NCI-H1417 (cell line): Measurements from ENCODE around the gene FBP1.
"Not testable (repeated sequence)": the region's sequence is repeated elsewhere in the genome, so short reads cannot be mapped to it uniquely, and the experiment has no call there.

Experiments used
- DNase-seq, 3 experiments: peaks; one replicate each; lab custom pipeline; 2025; lab: John Stamatoyannopoulos, UW

Gene FBP1

GRCh38 chr9:94576131-94576530, 63.2 kb downstream of the FBP1 start:
- DNase-seq, result no peak

GRCh38 chr9:94568972-94569712, 70.2 kb downstream of the FBP1 start:
- no peak for DNase-seq

- DNase-seq, result no peak
Observed at GRCh38 chr9:94568250-94568889, 70.9 kb downstream of the FBP1 start.

- DNase-seq, result no peak
Observed at GRCh38 chr9:94567271-94567670, 72.0 kb downstream of the FBP1 start.

GRCh38 chr9:94566550-94566949, 72.8 kb downstream of the FBP1 start:
- DNase-seq, result no peak

- DNase-seq, result not testable (repeated sequence)
Observed at GRCh38 chr9:94564279-94564678, 75.0 kb downstream of the FBP1 start.

- no peak for DNase-seq
Observed at GRCh38 chr9:94563548-94563947, 75.8 kb downstream of the FBP1 start.

- DNase-seq, result no peak
Observed at GRCh38 chr9:94560237-94560636, 79.1 kb downstream of the FBP1 start.

GRCh38 chr9:94557376-94557775, 81.9 kb downstream of the FBP1 start:
- DNase-seq, result no peak

GRCh38 chr9:94554439-94555331, 84.6 kb downstream of the FBP1 start, which contains the start of gene PCAT7:
PCAT7 (plus strand) TSS chr9:94555083.
- DNase-seq, result peak; percentile 68 to 98 (median 94)

GRCh38 chr9:94554078-94554438, 85.3 kb downstream of the FBP1 start:
- DNase-seq, result peak in 1 of 3 experiments; percentile 72
